ENCODE data around the gene ZNF425. TPM values are rescaled to one million over a fixed set of nuclear protein-coding genes. Genes with fewer than 3 reads are reported as not detected.

The ZNF425 gene
- total RNA-seq, 1 donor from 2014 or later = 0.69 TPM

DNA sequence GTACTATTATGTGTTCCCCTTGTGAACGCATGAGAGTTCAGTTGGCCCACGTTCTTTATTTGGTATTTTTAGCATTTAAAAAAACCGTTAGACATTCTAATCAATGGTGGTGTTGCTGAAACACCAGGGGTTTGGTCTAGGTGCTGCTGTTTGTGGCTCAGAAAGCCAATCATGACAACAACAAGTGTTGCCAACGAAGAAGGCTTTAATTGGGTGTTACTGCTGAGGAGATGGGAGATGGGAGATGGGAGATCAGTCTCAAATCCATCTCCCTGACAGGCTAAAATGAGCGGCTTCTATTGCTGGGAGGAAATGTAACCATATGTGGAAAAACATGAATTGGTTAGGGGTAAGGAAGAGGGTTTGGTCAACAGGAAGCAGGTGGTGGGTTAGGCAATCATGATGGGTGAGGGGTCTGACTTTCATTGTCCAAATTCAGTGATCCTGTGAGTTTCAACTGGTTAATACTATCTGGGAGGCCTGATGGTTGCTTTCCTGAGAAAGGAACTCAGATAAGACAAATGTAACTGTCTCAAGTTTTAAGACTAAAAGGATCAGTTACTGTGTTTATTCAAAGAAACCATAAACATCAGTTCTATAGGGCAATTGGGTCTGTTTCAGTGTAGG is 4.6 kb upstream of the ZNF425 start:
- no peak for DNase-seq (ENCODE audit: low read depth)
- H3K4me3 ChIP-seq (ENCODE audit: low read depth, low read length) = no peak overlapping the region
- TF ChIP-seq, protein P1, sequence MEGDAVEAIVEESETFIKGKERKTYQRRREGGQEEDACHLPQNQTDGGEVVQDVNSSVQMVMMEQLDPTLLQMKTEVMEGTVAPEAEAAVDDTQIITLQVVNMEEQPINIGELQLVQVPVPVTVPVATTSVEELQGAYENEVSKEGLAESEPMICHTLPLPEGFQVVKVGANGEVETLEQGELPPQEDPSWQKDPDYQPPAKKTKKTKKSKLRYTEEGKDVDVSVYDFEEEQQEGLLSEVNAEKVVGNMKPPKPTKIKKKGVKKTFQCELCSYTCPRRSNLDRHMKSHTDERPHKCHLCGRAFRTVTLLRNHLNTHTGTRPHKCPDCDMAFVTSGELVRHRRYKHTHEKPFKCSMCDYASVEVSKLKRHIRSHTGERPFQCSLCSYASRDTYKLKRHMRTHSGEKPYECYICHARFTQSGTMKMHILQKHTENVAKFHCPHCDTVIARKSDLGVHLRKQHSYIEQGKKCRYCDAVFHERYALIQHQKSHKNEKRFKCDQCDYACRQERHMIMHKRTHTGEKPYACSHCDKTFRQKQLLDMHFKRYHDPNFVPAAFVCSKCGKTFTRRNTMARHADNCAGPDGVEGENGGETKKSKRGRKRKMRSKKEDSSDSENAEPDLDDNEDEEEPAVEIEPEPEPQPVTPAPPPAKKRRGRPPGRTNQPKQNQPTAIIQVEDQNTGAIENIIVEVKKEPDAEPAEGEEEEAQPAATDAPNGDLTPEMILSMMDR (conservative IDR thresholded peaks at IDR 0.05; ENCODE audit: low read depth, low read length) = no peak

DNA sequence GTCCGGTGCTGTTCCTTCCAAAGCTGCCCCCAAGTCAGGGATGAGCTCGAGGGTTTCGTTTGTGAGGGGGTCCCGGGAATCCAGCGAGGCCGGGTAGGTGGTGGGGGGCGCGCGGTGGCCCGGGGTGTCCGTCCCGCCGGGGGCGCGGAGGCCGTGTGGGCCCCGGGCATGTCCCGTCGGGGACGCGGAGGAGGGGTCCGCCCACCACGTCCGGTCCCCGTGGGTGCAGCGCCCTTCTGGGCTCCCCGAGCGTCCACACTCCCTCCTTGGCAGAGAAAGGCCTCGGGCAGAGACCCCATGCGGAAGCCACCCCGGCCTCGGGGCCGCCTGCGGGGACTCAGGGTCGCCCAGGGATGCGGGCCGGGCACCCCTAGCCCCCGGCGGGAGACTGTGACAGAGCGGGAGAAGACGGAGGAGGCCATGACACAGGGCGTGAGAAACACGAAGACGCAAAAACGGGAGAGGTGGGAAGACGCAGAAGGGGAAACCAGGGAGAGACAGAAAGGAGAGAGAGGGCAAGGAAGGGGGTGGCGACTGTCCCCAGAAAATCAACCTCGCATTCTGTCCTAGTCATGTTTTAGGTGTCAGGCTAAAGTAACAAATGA is 640 bp upstream of the ZNF425 start:
- H3K4me3 ChIP-seq (ENCODE audit: low read depth, low read length) = peak overlapping the region; percentile 100
- no peak for DNase-seq (ENCODE audit: low read depth)
- TF ChIP-seq, protein P1 (conservative IDR thresholded peaks at IDR 0.05; ENCODE audit: low read depth, low read length) = no peak

DNA sequence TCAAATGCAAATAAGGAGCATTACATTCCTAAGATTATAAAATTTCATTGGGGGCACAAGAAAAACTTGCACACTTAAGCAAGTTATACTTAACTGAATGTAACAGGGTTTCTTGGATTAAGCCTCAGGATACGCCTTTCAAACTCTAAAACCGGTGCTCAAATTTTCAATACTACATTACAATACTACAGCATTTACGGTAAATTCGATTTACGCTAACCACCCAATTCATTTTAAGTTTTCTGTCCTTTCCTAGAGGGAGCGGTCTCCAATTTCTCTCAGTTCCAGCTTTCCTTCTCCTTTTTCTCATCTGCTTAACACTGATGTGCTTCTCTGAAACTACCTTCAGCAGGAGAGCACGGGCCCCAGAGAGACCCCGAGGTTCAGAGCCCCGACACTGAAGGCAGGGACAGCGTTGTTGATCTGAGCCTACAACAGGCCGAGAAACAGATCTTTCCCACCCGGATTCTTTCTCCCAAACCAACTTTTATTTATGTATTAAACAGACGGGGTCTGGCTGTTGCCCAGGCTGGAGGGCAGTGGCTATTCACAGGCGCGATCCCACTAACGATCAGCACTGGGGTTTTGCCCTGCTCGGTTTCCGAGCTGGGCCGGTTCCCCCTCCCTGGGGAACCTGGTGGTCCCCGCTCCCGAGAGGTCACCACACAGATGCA is 798 bp downstream of the ZNF425 start:
- DNase-seq (ENCODE audit: low read depth) = no peak
- TF ChIP-seq, protein P1 (conservative IDR thresholded peaks at IDR 0.05; ENCODE audit: low read depth, low read length) = no peak
- peak overlapping the region; percentile 100 for H3K4me3 ChIP-seq (ENCODE audit: low read depth, low read length)

DNA sequence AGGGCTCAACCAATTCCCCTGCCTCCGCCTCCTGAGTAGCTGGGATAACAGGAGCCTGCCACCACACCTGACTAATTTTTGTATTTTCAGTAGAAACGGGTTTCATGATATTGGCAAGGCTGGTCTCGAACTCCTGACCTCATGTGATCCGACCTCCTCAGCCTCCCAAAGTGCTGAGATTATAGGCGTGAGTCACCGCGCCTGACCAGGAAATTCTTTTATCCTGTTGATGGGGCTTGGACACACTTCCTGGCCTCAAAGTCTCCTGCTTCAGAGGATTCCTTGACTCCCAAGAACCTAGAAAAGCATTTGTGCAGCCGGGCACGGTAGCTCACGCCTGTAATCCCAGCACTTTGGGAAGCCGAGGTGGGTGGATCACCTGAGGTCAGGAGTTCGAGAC is 16.2 kb downstream of the ZNF425 start:
- TF ChIP-seq, protein P1 (conservative IDR thresholded peaks at IDR 0.05; ENCODE audit: low read depth, low read length) = no peak
- DNase-seq (ENCODE audit: low read depth) = no peak

GRCh38 chr7:149104749-149105148 is 21.4 kb downstream of the ZNF425 start:
- no peak for DNase-seq (ENCODE audit: low read depth)
- no peak overlapping the region for H3K4me3 ChIP-seq (ENCODE audit: low read depth, low read length)
- TF ChIP-seq, protein P1 (conservative IDR thresholded peaks at IDR 0.05; ENCODE audit: low read depth, low read length) = no peak

More for the DNA sequence above, 16.2 kb downstream of the ZNF425 start:
- no peak overlapping the region for H3K4me3 ChIP-seq (ENCODE audit: low read depth, low read length)

DNA sequence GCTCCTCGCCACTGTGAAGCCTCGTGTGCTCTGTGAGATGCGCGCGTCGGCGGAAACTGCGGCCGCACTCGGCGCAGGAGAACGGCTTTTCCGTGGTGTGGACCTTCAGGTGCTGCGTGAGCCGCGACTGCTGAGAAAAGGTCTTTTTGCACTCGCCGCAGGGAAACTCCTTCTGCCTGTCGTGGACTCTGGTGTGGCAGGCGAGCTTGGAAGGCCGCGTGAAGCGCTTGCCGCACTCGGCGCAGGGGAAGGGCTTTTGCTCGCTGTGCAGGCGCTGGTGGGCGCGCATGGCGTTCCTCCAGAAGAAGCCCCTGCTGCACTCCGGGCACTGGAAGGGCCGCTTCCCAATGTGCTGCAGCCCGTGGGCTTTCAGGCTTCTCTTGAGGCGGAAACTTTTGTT is 21.9 kb downstream of the ZNF425 start:
- TF ChIP-seq, protein P1 (conservative IDR thresholded peaks at IDR 0.05; ENCODE audit: low read depth, low read length) = no peak
- DNase-seq (ENCODE audit: low read depth) = no peak
- H3K4me3 ChIP-seq (ENCODE audit: low read depth, low read length) = no peak overlapping the region
